H1 (cell line): Measurements from ENCODE around the gene TIAL1. TPM values are rescaled to one million over a fixed set of nuclear protein-coding genes. Genes with fewer than 3 reads are reported as not detected.

ENCODE experiments used
- CTCF ChIA-PET: fragments of 300-600 bp; sonication (Branson Sonifier 250); formaldehyde crosslinking; loops from one replicate; lab custom pipeline; 2021; ENCODE audit not compliant: partially characterized antibody; lab: Charles Lee
- POLR2A ChIA-PET: fragments of 300-600 bp; sonication (Branson Sonifier 250); formaldehyde crosslinking; loops from one replicate; lab custom pipeline; 2021; ENCODE audit warnings: inconsistent platforms; ENCODE audit not compliant: partially characterized antibody; lab: Charles Lee
- DNase-seq, 2 experiments: peaks; one replicate each; pipeline versions ENCODE4 v3.0.0 to v3.0.0-alpha.2; 2010 to 2022; ENCODE audit warnings: low spot score in 2 of 2, low read depth in 1 of 2, mixed read lengths in 1 of 2
- FAIRE-seq: peaks from 2 replicates; lab custom pipeline; 2011; peaks lifted over from hg19 to GRCh38; lab: Jason Lieb, UNC
- H2AFZ ChIP-seq: 2 replicates; pipeline ENCODE4 v1.8.1; 2012; ENCODE audit warnings: low read length, inconsistent platforms
- H2AK5ac ChIP-seq: 2 replicates; pipeline ENCODE4 v1.6.1; 2013; ENCODE audit warnings: low read depth, low read length
- H2BK120ac ChIP-seq: replicated peaks from 2 replicates; pipeline ENCODE3; 2013; ENCODE audit warnings: low read depth, low read length, inconsistent platforms
- H2BK12ac ChIP-seq: 2 replicates; pipeline ENCODE4 v1.6.1; 2013; ENCODE audit warnings: low read depth, low read length
- H2BK15ac ChIP-seq: 2 replicates; pipeline ENCODE4 v1.6.1; 2013; ENCODE audit warnings: low read length
- H2BK20ac ChIP-seq: 2 replicates; pipeline ENCODE4 v1.6.1; 2013; ENCODE audit warnings: low read length
- H2BK5ac ChIP-seq: 2 replicates; pipeline ENCODE4 v1.6.1; 2013; ENCODE audit warnings: low read depth, low read length
- H3K14ac ChIP-seq: 2 replicates; pipeline ENCODE4 v1.6.1; 2013; ENCODE audit warnings: inconsistent platforms; ENCODE audit not compliant: insufficient read length
- H3K18ac ChIP-seq: 2 replicates; pipeline ENCODE4 v1.6.1; 2013; ENCODE audit warnings: low read length; ENCODE audit errors: extremely low read depth
- H3K23ac ChIP-seq: 2 replicates; pipeline ENCODE4 v1.6.1; 2013; ENCODE audit warnings: inconsistent platforms; ENCODE audit not compliant: insufficient read length
- H3K23me2 ChIP-seq: 2 replicates; pipeline ENCODE4 v1.6.1; 2013; ENCODE audit warnings: low read depth, low read length
- H3K27ac ChIP-seq: 2 replicates; pipeline ENCODE4 v1.6.1; 2011; ENCODE audit warnings: low read depth, low read length, inconsistent platforms
- H3K27me3 ChIP-seq, 4 experiments: replicated peaks in 1 of 4; 1 replicate in 1 of 4; 2 replicates in 3 of 4; pipeline versions ENCODE4 v1.6.1 to v1.8.1; 2011 to 2013; ENCODE audit warnings: low read length in 3 of 4, mild to moderate bottlenecking in 3 of 4, inconsistent platforms in 2 of 4, mixed read lengths in 2 of 4, moderate library complexity in 1 of 4; ENCODE audit not compliant: control insufficient read depth in 3 of 4, insufficient read depth in 3 of 4; ENCODE audit errors: extremely low read depth in 1 of 4
- H3K36me3 ChIP-seq, 4 experiments: 2 replicates each; pipeline versions ENCODE4 v1.6.1 to v1.8.1; 2011 to 2013; ENCODE audit warnings: mild to moderate bottlenecking in 4 of 4, low read length in 3 of 4, moderate library complexity in 2 of 4, control low read depth in 1 of 4, inconsistent platforms in 1 of 4; ENCODE audit not compliant: insufficient read depth in 4 of 4, control insufficient read depth in 2 of 4
- H3K4ac ChIP-seq: replicated peaks from 2 replicates; pipeline ENCODE3; 2013; ENCODE audit warnings: low read length, low read depth, mixed read lengths, inconsistent platforms; ENCODE audit not compliant: insufficient read length
- H3K4me1 ChIP-seq, 4 experiments: replicated peaks in 1 of 4; 1 replicate in 1 of 4; 2 replicates in 3 of 4; pipeline versions ENCODE4 v1.6.1 to v1.8.1; 2011 to 2013; ENCODE audit warnings: low read length in 3 of 4, inconsistent platforms in 2 of 4, mixed read lengths in 1 of 4; ENCODE audit not compliant: insufficient read depth in 4 of 4, control insufficient read depth in 3 of 4
- H3K4me2 ChIP-seq, 2 experiments: 2 replicates each; pipeline versions ENCODE4 v1.6.1 to v1.8.1; 2011 to 2013; ENCODE audit warnings: low read depth in 2 of 2, low read length in 2 of 2, control low read depth in 1 of 2, inconsistent platforms in 1 of 2, mild to moderate bottlenecking in 1 of 2; ENCODE audit not compliant: insufficient read depth in 1 of 2
- H3K4me3 ChIP-seq, 4 experiments: fragments of 200-600, 300-600 bp in 1 of 4; sonication (generic), shearing (Covaris generic), sonication (Bioruptor Twin) in 1 of 4; 2 replicates each; pipeline versions ENCODE4 v1.5.1 to v1.8.1; 2011 to 2016; ENCODE audit warnings: low read length in 4 of 4, low read depth in 3 of 4, control low read depth in 2 of 4, inconsistent platforms in 2 of 4, mild to moderate bottlenecking in 2 of 4, mixed read lengths in 1 of 4, moderate library complexity in 1 of 4; ENCODE audit not compliant: insufficient read depth in 2 of 4; ENCODE audit errors: extremely low read depth in 1 of 4
- H3K56ac ChIP-seq: replicated peaks from 2 replicates; pipeline ENCODE3; 2013; ENCODE audit warnings: low read depth, mild to moderate bottlenecking, mixed read lengths, low read length, inconsistent platforms; ENCODE audit not compliant: insufficient read length
- H3K79me1 ChIP-seq: 2 replicates; pipeline ENCODE4 v1.6.1; 2013; ENCODE audit warnings: low read depth, low read length, control low read depth
- H3K79me2 ChIP-seq, 2 experiments: 2 replicates each; pipeline versions ENCODE4 v1.6.1 to v1.8.1; 2012 to 2013; ENCODE audit warnings: low read length in 2 of 2, mild to moderate bottlenecking in 2 of 2, inconsistent platforms in 1 of 2; ENCODE audit not compliant: insufficient read depth in 2 of 2, control insufficient read depth in 1 of 2
- H3K9ac ChIP-seq, 4 experiments: replicated peaks in 1 of 4; 1 replicate in 1 of 4; 2 replicates in 3 of 4; pipeline versions ENCODE4 v1.6.1 to v1.8.1; 2011 to 2013; ENCODE audit warnings: low read depth in 3 of 4, low read length in 3 of 4, control low read depth in 2 of 4, mild to moderate bottlenecking in 2 of 4, moderate library complexity in 2 of 4, inconsistent platforms in 1 of 4; ENCODE audit errors: extremely low read depth in 1 of 4
- H3K9me3 ChIP-seq, 2 experiments: 2 replicates each; pipeline versions ENCODE4 v1.6.1 to v1.8.1; 2012 to 2013; ENCODE audit warnings: mild to moderate bottlenecking in 2 of 2, moderate library complexity in 2 of 2, control low read depth in 1 of 2, inconsistent platforms in 1 of 2, low read depth in 1 of 2, low read length in 1 of 2, mixed read lengths in 1 of 2; ENCODE audit not compliant: insufficient read depth in 2 of 2
- H4K20me1 ChIP-seq, 2 experiments: replicated peaks in 1 of 2; 2 replicates each; pipeline versions ENCODE3 to v1.8.1; 2011 to 2013; ENCODE audit warnings: inconsistent platforms in 2 of 2, low read length in 2 of 2, mild to moderate bottlenecking in 1 of 2; ENCODE audit not compliant: insufficient read depth in 2 of 2, control insufficient read depth in 1 of 2
- H4K5ac ChIP-seq: 2 replicates; pipeline ENCODE4 v1.6.1; 2013; ENCODE audit warnings: low read length, low read depth, mixed read lengths, inconsistent platforms; ENCODE audit not compliant: insufficient read length
- H4K8ac ChIP-seq: 2 replicates; pipeline ENCODE4 v1.8.0; 2013; ENCODE audit warnings: mild to moderate bottlenecking, moderate library complexity, low read length, inconsistent platforms; ENCODE audit not compliant: insufficient read depth; ENCODE audit errors: extremely low read depth
- H4K91ac ChIP-seq: replicated peaks from 2 replicates; pipeline ENCODE3; 2013; ENCODE audit warnings: low read length, mixed read lengths, inconsistent platforms; ENCODE audit not compliant: insufficient read length
- WGBS, 2 experiments: shearing (Covaris generic) in 1 of 2; methylation state at CpG; one replicate each; pipeline versions ENCODE4 v1.1.6 to v1.1.7; 2013 to 2015; ENCODE audit warnings: low lambda C conversion rate in 2 of 2, mixed read lengths in 2 of 2, inconsistent platforms in 1 of 2, low coverage in 1 of 2, missing lambda C conversion rate in 1 of 2; ENCODE audit not compliant: insufficient replicate concordance in 2 of 2, insufficient coverage in 1 of 2, insufficient read length in 1 of 2; ENCODE audit errors: extremely low coverage in 1 of 2, missing lambda C conversion rate in 1 of 2; 5-methylcytosine and 5-hydroxymethylcytosine counted together
- polyA plus RNA-seq, 7 experiments: library from polyadenylated mRNA; depleted of rRNA in 3 of 7; stranded (reverse) in 5 of 7; unstranded in 2 of 7; fragments of >200 nt in 5 of 7; fragments of 200-250 nt in 2 of 7; gene quantifications; 1 replicate in 5 of 7; 2 replicates in 1 of 7; 4 replicates in 1 of 7; pipeline versions ENCODE4 v1.2.1 to v1.2.3, GENCODE V29; 2011 to 2013; ENCODE audit warnings: missing spikeins in 2 of 7, mixed read lengths in 2 of 7
- total RNA-seq: library from RNA; stranded (reverse); fragmentation: NEBNext Ultra II Directional; extraction: Animal tissue kit (Norgen Biotek cat#: 25700); gene quantifications from 2 replicates; pipeline ENCODE4 v1.2.1, GENCODE V29; 2021

Gene TIAL1
- total and polyA plus RNA-seq, 2 of the 8 experiments (the other 6 are each of a cell fraction or from before 2014, with no cell fraction given): 50.4 to 166 TPM

DNA sequence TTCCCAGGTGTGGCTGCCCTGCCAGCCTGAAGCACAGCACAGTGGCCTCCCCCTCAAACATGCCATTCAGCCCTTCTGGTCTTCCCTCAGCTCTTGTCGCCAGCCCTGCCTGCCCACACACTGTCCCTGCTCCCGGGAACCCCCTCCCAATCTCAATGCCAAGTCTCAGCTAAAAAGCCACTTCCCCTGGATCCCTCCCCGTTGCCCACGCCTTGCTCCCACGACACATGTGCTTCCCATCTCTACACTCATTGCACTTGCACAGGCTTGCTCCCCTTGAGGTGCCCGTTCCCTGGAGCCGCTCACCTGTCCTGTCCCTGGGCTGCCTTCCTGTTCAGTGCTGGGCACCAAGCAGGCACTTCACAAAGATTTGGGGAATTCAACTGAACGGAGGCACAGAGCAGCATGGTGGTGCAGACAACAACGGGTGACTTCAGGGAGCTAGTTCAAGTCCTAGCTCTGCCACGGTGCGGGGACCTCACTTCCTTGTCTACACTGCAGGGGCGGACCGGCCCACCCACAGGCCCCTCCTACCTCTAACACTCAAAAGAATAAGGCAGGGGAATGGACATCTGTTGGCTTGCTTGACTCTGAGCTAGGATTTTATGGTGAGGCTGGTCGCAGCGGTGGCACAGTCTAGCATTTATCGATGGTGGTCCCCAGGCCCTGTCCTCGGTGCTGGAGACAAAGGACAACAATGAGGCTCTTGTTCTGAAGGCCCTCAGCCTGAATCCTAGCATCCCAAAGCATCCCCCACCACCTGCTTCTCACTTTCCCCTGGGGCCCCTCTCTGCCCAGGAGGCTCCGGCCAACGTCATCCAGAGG lies 72.7 kb downstream of the TIAL1 start:
- no peak overlapping the region for H4K91ac ChIP-seq
- no peaks in the 10 kb centered on the region for H3K79me2 ChIP-seq
- no peaks in the 10 kb centered on the region; a peak in 1 of 7 replicates for H3K27me3 ChIP-seq
- no peak overlapping the region for H3K56ac ChIP-seq
- DNase-seq: no peak
- H3K23ac ChIP-seq: no peak overlapping the region
- 90% methylated on average over 19 of the region's 19 CpGs; no CpG with 5 or more reads in 1 of the 2 experiments for WGBS, 2 experiments
- no peak overlapping the region for H3K4me3 ChIP-seq
- ChIA-PET CTCF (interaction anchor here (0.7 to 1.9 kb wide), 6 partner anchors 11 to 582 kb away, joined by 3 to 6 read pairs (median 3); no protein-coding TSS in a partner anchor), POLR2A (interaction anchor here (0.6 kb wide), 1 partner anchor 318 kb away, joined by 3 read pairs; no protein-coding TSS in a partner anchor)
- no peak overlapping the region for H3K4ac ChIP-seq
- H3K27ac ChIP-seq: no peak overlapping the region
- no peak overlapping the region for H2AK5ac ChIP-seq
- no peak for FAIRE-seq
- H3K14ac ChIP-seq: no peak overlapping the region
- H2BK15ac ChIP-seq: no peak overlapping the region
- H3K79me1 ChIP-seq: no peaks in the 10 kb centered on the region
- no peak overlapping the region for H2BK12ac ChIP-seq
- no peak overlapping the region for H2AFZ ChIP-seq
- peaks cover 0 to 2% (median 0%) of the 10 kb centered on the region in 4 experiments; a peak in 2 of 7 replicates for H3K4me1 ChIP-seq
- no peaks in the 10 kb centered on the region for H4K20me1 ChIP-seq
- H2BK20ac ChIP-seq: no peak overlapping the region
- no peaks in the 10 kb centered on the region for H3K23me2 ChIP-seq
- no peaks in the 10 kb centered on the region for H3K9me3 ChIP-seq
- no peak overlapping the region for H2BK120ac ChIP-seq
- H4K8ac ChIP-seq: no peak overlapping the region
- H3K4me2 ChIP-seq: no peak overlapping the region
- no peak overlapping the region for H3K9ac ChIP-seq
- H2BK5ac ChIP-seq: no peak overlapping the region
- no peak overlapping the region for H3K18ac ChIP-seq
- no peak overlapping the region for H4K5ac ChIP-seq
- H3K36me3 ChIP-seq: no peaks in the 10 kb centered on the region
